Measurements from ENCODE around the gene PDSS1.

- no peak for TF ChIP-seq CTCF (IDR thresholded peaks at IDR 0.05)
- no peak for TF ChIP-seq POLR2A (IDR thresholded peaks at IDR 0.05)
- no peak for TF ChIP-seq EP300 (IDR thresholded peaks at IDR 0.05)
Observed at GRCh38 chr10:26730552-26730951, 33.1 kb downstream of the PDSS1 start.

All from tibial nerve (tissue), 4 donors.